ENCODE results near the gene NECAP2.

DNA sequence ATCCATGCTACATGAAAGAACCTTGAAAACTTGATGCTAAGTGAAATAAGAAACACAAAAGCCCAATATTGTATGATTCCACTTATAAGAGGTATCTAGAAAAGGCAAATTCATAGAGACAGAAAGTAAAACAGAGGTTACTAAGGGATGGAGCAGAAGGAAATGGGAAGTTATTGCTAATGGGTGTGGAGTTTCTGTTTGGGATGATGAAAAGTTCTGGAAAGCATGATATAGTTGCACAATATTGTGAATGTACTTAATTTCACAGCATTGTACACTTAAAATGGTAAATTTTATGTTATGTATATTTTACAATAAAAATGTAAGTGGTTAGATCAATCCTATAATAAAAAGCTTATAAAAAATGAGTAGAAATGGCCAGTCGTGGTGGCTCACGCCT lies 1.6 kb upstream of the NECAP2 start:
- TF ChIP-seq, protein P1, sequence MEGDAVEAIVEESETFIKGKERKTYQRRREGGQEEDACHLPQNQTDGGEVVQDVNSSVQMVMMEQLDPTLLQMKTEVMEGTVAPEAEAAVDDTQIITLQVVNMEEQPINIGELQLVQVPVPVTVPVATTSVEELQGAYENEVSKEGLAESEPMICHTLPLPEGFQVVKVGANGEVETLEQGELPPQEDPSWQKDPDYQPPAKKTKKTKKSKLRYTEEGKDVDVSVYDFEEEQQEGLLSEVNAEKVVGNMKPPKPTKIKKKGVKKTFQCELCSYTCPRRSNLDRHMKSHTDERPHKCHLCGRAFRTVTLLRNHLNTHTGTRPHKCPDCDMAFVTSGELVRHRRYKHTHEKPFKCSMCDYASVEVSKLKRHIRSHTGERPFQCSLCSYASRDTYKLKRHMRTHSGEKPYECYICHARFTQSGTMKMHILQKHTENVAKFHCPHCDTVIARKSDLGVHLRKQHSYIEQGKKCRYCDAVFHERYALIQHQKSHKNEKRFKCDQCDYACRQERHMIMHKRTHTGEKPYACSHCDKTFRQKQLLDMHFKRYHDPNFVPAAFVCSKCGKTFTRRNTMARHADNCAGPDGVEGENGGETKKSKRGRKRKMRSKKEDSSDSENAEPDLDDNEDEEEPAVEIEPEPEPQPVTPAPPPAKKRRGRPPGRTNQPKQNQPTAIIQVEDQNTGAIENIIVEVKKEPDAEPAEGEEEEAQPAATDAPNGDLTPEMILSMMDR (IDR thresholded peaks at IDR 0.05), result no peak
- TF ChIP-seq EP300 (IDR thresholded peaks at IDR 0.05) (no peak), POLR2A (IDR thresholded peaks at IDR 0.05; ENCODE audit: low read depth) (no peak), POLR2AphosphoS5 (IDR thresholded peaks at IDR 0.05) (no peak)

Data from esophagus muscularis mucosa (tissue), 4 donors.